GM19468 (cell line): ENCODE measurements around the gene GPR180.
"Not testable (repeated sequence)": the region's sequence is repeated elsewhere in the genome, so short reads cannot be mapped to it uniquely, and the experiment has no call there.

ENCODE experiments used
- ATAC-seq: cut with Tn5 transposase; IDR thresholded peaks from one replicate; pipeline ENCODE4 v1.9.1; 2021; ENCODE audit warnings: mild to moderate bottlenecking, moderate library complexity, moderate number of reproducible peaks; ENCODE audit not compliant: unreplicated experiment; ENCODE audit errors: extremely low read depth

GPR180 gene

DNA sequence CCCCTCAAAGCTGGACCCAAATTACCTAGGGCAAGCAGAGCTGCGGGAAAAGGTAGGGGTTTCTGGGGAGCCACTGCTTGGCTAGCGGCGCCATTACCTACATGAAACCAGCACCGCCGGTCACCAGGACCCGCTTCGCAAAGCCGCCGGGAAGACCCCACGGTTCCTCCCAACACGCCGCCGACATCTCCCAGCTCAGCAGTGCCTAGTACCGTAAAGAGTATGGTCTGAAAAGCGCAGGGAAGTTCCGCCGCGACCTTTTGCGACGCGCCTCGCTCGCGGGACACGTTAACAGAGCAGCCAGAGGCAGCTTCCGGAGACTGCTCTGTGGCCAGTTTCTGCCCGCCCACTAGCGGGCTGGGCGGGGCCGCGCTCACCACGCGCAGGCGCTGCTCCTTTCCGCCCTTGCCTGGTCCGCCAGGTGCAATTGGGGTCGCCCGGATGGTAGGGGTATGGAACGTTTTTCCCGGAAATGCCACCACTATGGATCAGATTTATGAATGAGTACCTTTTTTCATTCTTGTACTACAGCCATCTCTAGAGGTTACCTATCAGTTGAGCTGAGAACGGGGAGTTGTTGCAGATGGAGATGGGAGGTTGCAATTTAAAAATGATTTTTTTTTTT lies 5.6 kb upstream of the GPR180 start, which contains the start of gene TGDS:
Gene TGDS (minus strand): TSS at position 203 of the 625 bp plus-strand sequence. CDS start 16 bp downstream, at position 187.
- ATAC-seq: peak; percentile 99

- no peak for ATAC-seq
Observed at GRCh38 chr13:94596575-94596971, 5.1 kb upstream of the GPR180 start.

- ATAC-seq: no peak
Observed at GRCh38 chr13:94598281-94598680, 3.4 kb upstream of the GPR180 start.

- no peak for ATAC-seq
Observed at GRCh38 chr13:94599877-94600276, 1.8 kb upstream of the GPR180 start.

DNA sequence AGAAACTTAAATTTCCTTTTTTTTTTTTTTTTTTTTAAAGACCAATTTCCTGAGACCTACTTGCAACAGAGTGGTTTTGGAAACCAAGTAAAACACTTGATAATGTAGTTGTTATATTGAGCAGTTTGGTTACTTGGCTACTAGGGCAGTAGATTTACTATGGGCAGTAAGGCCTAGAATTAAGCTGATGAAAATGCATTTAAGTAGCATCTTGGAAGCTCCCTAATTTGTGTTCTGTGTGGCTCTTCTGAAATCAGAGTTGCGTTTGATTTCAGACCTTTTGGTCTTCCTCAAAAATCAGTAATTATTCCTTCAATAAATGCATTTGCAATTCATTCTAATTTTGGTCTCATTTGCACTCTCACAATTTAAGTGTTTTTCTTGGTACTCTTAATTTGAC lies 810 bp downstream of the GPR180 start:
- ATAC-seq: no peak

DNA sequence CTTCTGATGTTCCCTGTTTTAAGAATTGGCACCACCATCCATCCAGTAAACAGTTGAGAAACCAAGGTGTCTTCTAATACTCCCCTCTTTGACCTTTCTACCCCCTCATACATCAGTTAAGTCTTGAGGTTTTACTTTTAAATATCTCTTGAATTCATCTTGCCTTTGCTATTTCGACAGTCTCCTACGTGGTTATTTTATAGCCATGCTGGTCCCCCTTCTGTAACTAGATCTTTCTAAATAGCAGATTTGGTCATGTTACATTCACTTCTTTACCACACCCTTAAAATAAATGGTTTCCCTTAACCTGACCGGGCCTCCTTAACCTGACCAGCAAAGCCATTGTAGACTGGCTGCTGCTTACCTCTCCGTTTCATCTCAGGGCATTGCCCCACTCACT lies 5.4 kb downstream of the GPR180 start:
- ATAC-seq: no peak

DNA sequence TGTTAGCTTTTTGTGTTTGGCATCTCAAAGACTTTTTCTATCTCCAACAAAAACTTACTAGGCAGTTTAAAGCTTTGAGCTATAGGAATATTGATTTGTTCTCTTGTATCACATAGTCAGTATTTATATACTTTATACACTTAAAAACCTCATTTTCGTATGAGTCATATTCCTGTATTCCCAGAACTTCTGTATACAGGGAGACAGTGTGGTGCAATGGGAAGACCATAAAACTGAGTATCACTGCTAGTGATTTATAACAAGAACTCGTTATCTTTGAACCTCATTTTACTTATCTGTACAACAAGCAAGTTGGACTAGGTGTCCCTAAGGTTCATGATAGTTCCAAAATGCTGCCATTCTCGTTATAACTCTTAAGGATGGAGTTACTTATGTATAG lies 6.3 kb downstream of the GPR180 start:
- no peak for ATAC-seq

- ATAC-seq: no peak
Observed at GRCh38 chr13:94608586-94608985, 6.9 kb downstream of the GPR180 start.

GRCh38 chr13:94609196-94609595 lies 7.5 kb downstream of the GPR180 start:
- no peak for ATAC-seq

- ATAC-seq: no peak
Observed at GRCh38 chr13:94610475-94610874, 8.8 kb downstream of the GPR180 start.

DNA sequence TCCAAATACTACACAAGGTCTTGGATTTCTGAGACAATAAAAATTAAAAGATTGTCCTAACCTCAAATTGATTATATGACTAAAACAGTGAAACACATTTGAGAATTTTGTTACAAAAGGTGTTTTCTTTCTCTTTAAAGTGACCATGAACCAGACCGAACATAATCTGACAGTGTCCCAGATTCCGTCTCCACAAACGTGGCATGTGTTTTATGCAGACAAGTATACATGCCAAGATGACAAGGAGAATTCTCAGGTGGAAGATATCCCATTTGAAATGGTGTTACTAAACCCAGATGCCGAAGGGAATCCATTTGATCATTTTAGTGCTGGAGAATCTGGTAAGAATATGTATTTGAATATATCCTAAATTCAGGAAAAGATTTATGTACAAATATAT lies 10.4 kb downstream of the GPR180 start:
- no peak for ATAC-seq

- ATAC-seq: no peak
Observed at GRCh38 chr13:94613051-94613450, 11.4 kb downstream of the GPR180 start.

DNA sequence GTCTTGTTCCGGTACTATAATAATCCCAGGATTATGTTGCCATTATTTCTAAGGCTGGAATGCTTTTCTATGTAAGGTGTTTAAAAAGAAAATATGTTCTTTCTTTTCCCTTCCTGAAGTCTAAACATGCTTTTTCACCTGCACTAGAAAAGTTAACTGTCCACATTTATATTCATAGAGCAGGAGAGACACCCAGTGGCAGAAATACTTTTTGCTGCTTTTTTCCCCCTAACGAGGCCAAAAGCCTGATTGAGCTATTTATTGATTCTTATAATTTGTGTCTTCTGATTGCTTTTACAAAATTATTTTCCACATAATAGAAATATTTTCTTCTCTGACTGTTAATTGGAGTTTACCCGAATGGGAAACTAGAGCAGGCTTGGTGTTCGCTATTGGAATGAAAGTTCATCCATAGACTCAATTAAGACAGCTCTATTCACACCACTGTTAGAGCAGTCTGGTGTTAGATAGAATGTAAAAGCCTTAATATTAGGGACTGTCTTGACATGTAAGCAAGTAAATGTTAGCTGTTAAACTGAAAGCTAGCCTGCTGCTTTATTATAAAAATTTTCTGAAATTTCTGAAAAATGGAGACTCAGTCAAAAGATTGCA lies 15.8 kb downstream of the GPR180 start:
- peak; percentile 35 for ATAC-seq

DNA sequence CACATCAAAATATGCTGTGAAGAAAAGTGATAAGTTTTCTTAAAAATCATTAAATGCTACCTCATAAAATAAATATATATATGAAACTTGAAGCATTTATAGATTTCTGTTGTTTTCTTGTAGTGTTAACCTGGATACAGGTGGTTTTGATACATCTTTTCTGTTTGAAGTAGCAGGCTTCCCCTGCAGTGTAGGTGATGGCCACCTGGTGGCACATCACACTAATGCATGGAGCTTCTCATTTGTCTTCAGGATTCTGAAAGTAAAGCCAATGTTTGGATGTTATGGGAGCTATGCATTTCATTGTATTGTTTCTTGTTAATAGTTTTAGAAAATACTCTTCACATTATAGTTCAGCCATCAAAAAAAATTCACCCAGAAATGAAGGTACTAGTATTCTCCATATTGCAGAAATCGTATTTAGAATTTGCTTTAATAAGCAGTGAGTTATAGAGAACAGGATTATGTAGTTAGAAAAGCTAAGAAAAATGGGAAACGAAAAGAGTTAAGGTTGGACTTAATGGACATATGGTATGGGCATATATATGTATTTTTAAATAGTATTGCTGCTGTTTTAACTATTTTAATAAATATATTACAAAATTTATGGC lies 18.7 kb downstream of the GPR180 start:
- ATAC-seq: peak; percentile 80

DNA sequence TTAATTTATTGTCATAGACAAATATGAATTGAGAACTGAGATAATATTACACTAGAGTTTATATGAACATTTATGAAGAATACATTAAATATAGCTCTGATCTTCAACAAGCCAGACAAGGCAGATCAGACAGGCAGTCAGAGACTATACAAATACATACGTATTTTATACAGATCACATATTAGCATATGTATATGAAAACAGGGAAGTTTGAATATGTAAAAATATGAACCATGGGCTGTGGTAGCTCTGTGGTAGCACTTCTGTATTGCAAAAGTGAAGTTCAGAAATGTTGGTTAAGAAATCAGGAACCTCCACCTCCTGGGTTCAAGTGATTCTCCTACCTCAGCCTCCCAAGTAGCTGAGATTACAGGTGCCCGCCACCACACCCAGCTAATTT lies 20.7 kb downstream of the GPR180 start:
- no peak for ATAC-seq

DNA sequence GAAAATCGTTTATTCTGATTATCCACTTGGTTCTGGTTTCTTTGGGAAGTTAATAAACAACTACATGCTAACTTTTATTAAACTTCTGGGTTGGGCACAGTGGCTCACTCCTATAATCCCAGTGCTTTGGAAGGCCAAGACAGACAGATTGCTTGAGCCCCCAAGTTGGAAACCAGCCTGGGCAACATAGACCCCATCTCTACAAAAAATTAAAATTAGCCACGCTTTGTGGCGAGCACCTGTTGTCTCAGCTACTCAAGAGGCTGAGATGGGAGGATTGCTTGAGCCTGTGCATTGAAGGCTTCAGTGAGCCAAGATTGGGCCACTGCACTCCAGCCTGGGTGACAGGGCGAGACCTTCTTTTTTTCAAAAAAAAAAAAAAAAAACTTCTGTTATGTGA lies 21.7 kb downstream of the GPR180 start:
- no peak for ATAC-seq

GRCh38 chr13:94630858-94631257 lies 29.2 kb downstream of the GPR180 start:
- ATAC-seq: no peak

DNA sequence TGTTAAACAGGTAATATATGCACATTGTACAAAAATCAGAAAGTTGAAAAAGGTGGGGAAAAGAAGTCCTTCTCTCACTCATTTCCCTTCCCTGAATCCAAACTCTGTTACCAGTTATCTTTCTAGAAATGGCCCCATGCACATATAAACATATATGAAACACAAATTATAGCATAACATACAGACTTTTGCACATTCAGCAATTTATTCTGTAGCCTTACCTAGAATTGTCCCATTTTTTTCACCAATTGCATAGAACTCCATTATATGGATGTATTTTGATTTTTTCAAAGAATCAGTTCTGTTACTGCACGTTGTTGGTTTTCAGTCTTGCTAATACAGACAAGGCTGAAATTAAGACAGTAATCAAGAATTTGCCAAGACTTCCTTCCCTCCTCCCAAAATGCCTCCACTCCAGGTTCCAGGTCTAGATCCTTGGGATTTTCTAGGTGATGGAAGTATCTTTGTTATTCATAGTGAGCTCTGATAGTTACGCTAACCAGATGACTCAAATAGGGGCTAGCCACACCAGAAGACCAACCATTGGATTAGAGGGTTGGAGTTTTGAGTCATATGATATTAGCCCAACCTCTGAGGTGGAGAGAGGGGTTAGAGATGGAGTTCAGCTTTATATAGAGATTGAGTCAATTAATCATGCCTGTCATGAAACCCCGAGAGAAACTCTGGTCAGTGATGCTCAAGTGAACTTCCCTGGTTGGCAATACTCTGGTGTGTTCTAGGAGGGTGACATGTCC lies 30.7 kb downstream of the GPR180 start:
- ATAC-seq: no peak

GRCh38 chr13:94636096-94636495 lies 34.4 kb downstream of the GPR180 start:
- ATAC-seq: not testable (repeated sequence)

GRCh38 chr13:94636942-94637578 lies 35.4 kb downstream of the GPR180 start:
- ATAC-seq: no peak
